GM12891 (cell line): Measurements from ENCODE around the gene TLX3.

ENCODE experiments used
- POLR2A ChIP-seq: IDR thresholded peaks from 2 replicates; pipeline ENCODE4 v1.6.1; 2011; ENCODE audit warnings: low read depth, low read length, control low read depth
- POLR2AphosphoS5 ChIP-seq: IDR thresholded peaks from 2 replicates; pipeline ENCODE4 v1.6.1; 2011; ENCODE audit warnings: low read depth, low read length, control low read depth

DNA sequence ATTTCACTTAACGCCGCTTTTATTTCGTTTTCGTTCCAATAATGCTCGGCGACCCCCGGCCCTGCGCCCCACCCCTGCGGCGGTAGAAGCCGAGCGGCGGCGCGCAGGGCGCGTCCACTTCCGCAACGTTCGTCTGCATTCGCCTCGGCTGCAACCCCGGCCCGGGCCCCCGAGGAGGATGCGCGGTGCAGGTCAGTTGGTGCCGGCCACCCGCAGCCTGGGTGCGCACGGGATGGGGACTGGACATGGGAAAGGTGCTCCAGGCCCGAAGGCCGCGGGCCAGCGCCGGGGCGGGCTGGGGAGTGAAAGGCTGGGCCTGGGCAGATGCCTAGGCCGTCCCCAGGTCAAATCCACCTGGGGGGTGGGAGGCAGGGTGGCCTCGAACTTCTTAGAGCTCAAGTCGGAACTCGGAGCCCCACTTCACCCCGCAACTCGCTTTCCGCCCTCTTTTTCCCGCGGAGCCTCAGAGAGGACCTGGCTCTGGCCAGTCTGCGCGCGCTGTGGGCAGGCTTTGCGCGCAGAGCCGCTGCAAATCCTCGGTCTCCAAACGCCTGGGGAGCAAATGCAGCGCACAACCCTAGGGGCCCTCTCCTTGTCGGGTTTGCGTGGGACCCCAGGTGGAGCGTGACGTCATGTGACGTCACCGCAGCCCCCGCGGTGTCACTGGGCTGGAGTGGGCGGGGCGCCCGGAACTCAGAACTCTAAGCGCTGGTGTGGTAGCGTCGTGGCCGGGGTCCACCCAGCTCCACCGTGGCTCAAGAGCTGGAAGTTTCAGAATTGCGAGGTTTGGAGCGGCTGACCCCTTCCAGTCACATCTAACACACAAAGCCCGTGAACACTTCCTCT lies 3.3 kb downstream of the TLX3 start:
- TF ChIP-seq POLR2AphosphoS5 (no peak), POLR2A (no peak)
